ENCODE data around the gene DNAI1. TPM values are rescaled to one million over a fixed set of nuclear protein-coding genes. Genes with fewer than 3 reads are reported as not detected.

The DNAI1 gene
- total and polyA plus RNA-seq, 2 of the 4 experiments (the other 2 are of a cell fraction) = not detected

- ChIA-PET POLR2A (ENCODE audit: unreplicated experiment) (no interaction called here), CTCF (interaction anchor here (0.9 to 1.1 kb wide), 2 partner anchors 104 to 148 kb away, joined by 4 to 5 read pairs; no protein-coding TSS in a partner anchor)
- Histone ChIP-seq H3K9me3 (ENCODE audit: control insufficient read depth, insufficient read depth, low read length) (no peaks in the 10 kb centered on the region), H4K91ac (ENCODE audit: insufficient read depth, low read depth, low read length) (no peak overlapping the region), H3K27ac (ENCODE audit: insufficient read depth, low read length) (no peak overlapping the region), H2AK9ac (replicated peaks; ENCODE audit: low read depth, low read length, poor library complexity) (no peak overlapping the region), H2BK120ac (ENCODE audit: low read depth, low read length) (no peak overlapping the region), H3K36me3 (ENCODE audit: control insufficient read depth, insufficient read depth, low read length) (peaks cover under 1% of the 10 kb centered on the region; the same call in 1 of the 2 replicates), H3K4me1 (ENCODE audit: control insufficient read depth, insufficient read depth, low read length) (peaks cover 14% of the 10 kb centered on the region), H2BK5ac (ENCODE audit: low read depth, low read length, poor library complexity, severe bottlenecking) (no peak overlapping the region), H3K9me1 (ENCODE audit: insufficient read depth, low read length) (peaks cover 15% of the 10 kb centered on the region; the same call in 1 of the 2 replicates), H4K8ac (ENCODE audit: low read depth in 2 of 2, low read length in 2 of 2) (no peak overlapping the region), H2AK5ac (ENCODE audit: low read depth, low read length) (no peak overlapping the region), H3K4me2 (ENCODE audit: low read depth, low read length) (no peak overlapping the region), H3K4ac (ENCODE audit: low read depth, low read length) (no peak overlapping the region), H3K18ac (ENCODE audit: low read depth, low read length) (no peak overlapping the region), H3K4me3 (ENCODE audit: insufficient read depth, low read depth, low read length) (no peak overlapping the region), H3K27me3 (ENCODE audit: control insufficient read depth, insufficient read depth, low read length) (no peaks in the 10 kb centered on the region), H2AFZ (replicated peaks; ENCODE audit: low read length, poor library complexity) (no peak overlapping the region), H2BK15ac (ENCODE audit: low read depth, low read length) (no peak overlapping the region), H2BK20ac (ENCODE audit: low read depth, low read length) (no peak overlapping the region), H4K5ac (ENCODE audit: low read depth, low read length) (no peak overlapping the region), H3K14ac (replicated peaks; ENCODE audit: low read depth, low read length) (no peak overlapping the region), H3K23ac (ENCODE audit: low read depth, low read length) (no peak overlapping the region), H3K79me1 (ENCODE audit: low read depth in 1 of 2, low read length in 2 of 2) (peaks cover 29 to 70% of the 10 kb centered on the region in 2 experiments), H3K56ac (ENCODE audit: extremely low read depth, insufficient read depth, low read length) (no peak overlapping the region), H3K9ac (ENCODE audit: low read depth, low read length) (no peak overlapping the region), H4K20me1 (ENCODE audit: insufficient read depth, low read length) (peaks cover 70% of the 10 kb centered on the region)
- TF ChIP-seq MAFK (IDR thresholded peaks at IDR 0.05; ENCODE audit: low read depth, low read length) = no peak
- no peak for TF ChIP-seq CHD1 (IDR thresholded peaks at IDR 0.05; ENCODE audit: low read depth, low read length)
- TF ChIP-seq RCOR1 (IDR thresholded peaks at IDR 0.05; ENCODE audit: insufficient replicate concordance, low read length) = no peak
- TF ChIP-seq RFX5 (IDR thresholded peaks at IDR 0.05; ENCODE audit: low read depth, low read length) = no peak
- no peak for TF ChIP-seq SMC3 (IDR thresholded peaks at IDR 0.05; ENCODE audit: low read depth, low read length)
- no peak for TF ChIP-seq CEBPB (IDR thresholded peaks at IDR 0.05; ENCODE audit: low read depth, low read length)
- TF ChIP-seq, protein P1, sequence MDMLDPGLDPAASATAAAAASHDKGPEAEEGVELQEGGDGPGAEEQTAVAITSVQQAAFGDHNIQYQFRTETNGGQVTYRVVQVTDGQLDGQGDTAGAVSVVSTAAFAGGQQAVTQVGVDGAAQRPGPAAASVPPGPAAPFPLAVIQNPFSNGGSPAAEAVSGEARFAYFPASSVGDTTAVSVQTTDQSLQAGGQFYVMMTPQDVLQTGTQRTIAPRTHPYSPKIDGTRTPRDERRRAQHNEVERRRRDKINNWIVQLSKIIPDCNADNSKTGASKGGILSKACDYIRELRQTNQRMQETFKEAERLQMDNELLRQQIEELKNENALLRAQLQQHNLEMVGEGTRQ (IDR thresholded peaks at IDR 0.05; ENCODE audit: low read depth, low read length) = no peak
- TF ChIP-seq RAD21 (IDR thresholded peaks at IDR 0.05; ENCODE audit: low read length) = no peak
- no peak for TF ChIP-seq FOS (IDR thresholded peaks at IDR 0.05; ENCODE audit: low read depth, low read length)
- ATAC-seq (ENCODE audit: low read depth) (no peak), DNase-seq (no peak)
- WGBS, 2 experiments (ENCODE audit: extremely low coverage in 2 of 2, insufficient read length in 1 of 2) = no CpG with 5 or more reads among the region's 2 CpGs
- BruUV-seq (replicated peaks) = no TSS peak
- dilution Hi-C loops (cut with HindIII; ENCODE audit: low sequenced_read_pairs, unreplicated experiment) = no loop called here
- in situ Hi-C loops (cut with MboI; ENCODE audit: low sequenced_read_pairs) = no loop called here
- intact Hi-C loops (cut with micrococcal nuclease) = no loop called here
Measured at GRCh38 chr9:34443533-34443932, 15.1 kb upstream of the DNAI1 start.

Measured in IMR-90 (cell line).